ENCODE results near the gene TNKS1BP1.
"Not testable (repeated sequence)": the region's sequence is repeated elsewhere in the genome, so short reads cannot be mapped to it uniquely, and the experiment has no call there.

The TNKS1BP1 gene

DNA sequence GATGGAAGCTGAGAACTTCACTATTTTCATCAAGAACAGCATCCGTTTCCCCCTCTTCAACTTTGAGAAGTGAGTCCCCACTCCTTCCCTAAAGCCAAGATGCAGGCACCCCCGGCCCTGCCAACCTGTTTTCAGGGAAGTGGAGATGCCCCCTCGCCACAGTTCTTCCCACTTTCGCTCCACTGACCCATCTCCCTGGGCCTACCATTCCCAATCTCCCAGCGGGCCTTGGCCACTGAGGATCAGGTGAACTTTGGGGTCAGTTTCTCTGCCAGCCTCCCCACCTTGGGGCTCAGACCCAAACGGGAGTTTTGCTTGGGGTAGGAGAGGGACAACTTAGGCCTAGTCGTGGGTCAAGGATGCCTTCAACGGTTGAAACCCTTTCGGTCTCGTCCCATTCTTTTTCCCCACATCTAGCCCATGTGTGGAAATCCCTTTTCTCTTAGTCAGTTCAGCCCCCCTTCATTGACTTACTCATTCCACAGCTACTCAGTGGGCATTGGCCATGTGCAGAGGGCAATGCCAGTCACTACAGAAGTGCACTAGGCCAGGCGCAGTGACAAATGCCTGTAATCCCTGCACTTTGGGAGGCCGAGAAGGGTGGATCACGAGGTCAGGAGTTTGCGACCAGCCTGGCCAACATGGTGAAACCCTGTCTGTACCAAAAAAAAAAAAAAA lies 24.0 kb upstream of the TNKS1BP1 start:
- Histone ChIP-seq H2AFZ (ENCODE audit: low read depth, low read length) (no peak overlapping the region), H3K36me3 (ENCODE audit: insufficient read depth, low read length) (no peaks in the 10 kb centered on the region), H3K4me1 (ENCODE audit: insufficient read depth, low read length) (peaks cover 14% of the 10 kb centered on the region), H3K9me3 (ENCODE audit: low read length) (no peaks in the 10 kb centered on the region), H3K27me3 (ENCODE audit: insufficient read depth, low read length) (no peaks in the 10 kb centered on the region), H3K4me3 (ENCODE audit: low read length) (no peak overlapping the region)

DNA sequence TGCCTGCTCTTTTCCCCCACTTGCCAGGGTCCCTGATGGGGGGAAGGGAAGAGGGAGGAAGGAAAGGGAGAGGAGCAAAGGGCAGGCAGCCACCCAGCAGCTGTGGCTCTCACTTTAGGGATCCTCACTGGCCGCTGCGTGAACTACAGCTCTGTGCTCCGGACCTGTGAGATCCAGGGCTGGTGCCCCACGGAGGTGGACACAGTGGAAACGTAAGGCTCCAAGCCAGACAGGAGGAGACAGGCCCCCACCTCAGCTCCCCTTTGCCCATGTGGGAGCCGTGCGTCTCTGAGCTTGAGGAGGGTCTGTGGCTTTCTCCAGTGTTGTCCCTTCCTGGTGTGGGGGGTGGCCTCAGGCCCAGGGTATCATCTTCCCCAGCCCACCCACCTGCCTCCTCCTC lies 23.3 kb upstream of the TNKS1BP1 start:
- Histone ChIP-seq H3K4me1 (ENCODE audit: insufficient read depth, low read length) (peaks cover 13% of the 10 kb centered on the region), H3K27me3 (ENCODE audit: insufficient read depth, low read length) (no peaks in the 10 kb centered on the region), H2AFZ (ENCODE audit: low read depth, low read length) (no peak overlapping the region), H3K36me3 (ENCODE audit: insufficient read depth, low read length) (no peaks in the 10 kb centered on the region), H3K4me3 (ENCODE audit: low read length) (no peak overlapping the region), H3K9me3 (ENCODE audit: low read length) (no peaks in the 10 kb centered on the region)

DNA sequence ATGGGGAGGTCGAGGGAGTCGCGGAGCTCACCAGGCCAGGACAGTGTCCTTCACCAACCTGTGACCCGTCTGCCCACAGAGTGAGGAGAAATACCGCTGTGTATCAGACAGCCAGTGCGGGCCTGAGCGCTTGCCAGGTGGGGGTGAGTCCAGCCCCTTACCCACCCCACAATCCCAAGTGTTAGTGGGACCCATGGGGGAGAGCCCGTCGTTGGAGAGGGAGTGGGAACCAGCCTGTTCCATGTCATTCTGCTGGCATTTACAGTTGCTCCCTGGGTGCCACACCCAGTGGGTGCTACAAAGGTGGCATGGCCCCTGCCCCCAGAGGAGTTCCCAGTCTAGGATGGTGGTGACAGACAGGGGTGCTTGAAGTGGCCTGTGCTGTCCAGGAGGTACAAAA lies 22.6 kb upstream of the TNKS1BP1 start:
- Histone ChIP-seq H3K27me3 (ENCODE audit: insufficient read depth, low read length) (no peaks in the 10 kb centered on the region), H3K9me3 (ENCODE audit: low read length) (no peaks in the 10 kb centered on the region), H3K4me1 (ENCODE audit: insufficient read depth, low read length) (peaks cover 10% of the 10 kb centered on the region), H3K36me3 (ENCODE audit: insufficient read depth, low read length) (no peaks in the 10 kb centered on the region), H2AFZ (ENCODE audit: low read depth, low read length) (no peak overlapping the region), H3K4me3 (ENCODE audit: low read length) (no peak overlapping the region)

DNA sequence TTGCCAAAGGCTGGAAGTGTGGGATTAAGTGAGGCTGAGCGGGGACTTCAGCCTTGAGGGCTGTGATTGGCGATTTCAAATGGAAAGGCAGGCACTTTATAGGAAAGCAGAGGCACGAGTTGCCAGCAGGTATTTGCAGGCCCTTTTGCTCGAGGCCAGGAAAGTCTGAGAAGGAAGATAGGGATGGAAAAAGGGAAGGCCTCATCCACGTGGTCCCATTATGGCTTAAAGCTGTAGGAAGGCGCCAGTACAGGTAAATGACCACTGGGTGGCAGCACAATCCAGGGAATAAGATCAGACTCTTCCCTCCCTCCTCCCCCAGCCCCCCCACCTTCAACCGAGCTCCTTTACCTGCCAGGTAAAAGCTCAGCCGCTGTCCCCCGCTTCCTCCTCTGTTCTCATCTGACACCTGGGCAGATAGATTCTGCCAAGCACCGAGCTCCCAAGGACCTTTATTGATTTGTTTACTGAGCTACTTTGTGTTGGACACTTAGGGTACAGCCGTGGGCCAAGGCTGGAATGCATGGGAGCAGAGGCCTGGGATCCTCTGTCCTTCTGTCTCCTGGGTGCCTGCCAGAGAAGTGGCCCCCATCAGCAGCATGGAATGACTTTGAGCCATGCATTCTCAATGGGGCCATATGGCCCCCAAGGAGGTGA lies 20.9 kb upstream of the TNKS1BP1 start:
- H3K9me3 ChIP-seq (ENCODE audit: low read length), result no peaks in the 10 kb centered on the region
- H3K27me3 ChIP-seq (ENCODE audit: insufficient read depth, low read length), result no peaks in the 10 kb centered on the region
- H3K36me3 ChIP-seq (ENCODE audit: insufficient read depth, low read length), result no peaks in the 10 kb centered on the region
- no peak overlapping the region for H3K4me3 ChIP-seq (ENCODE audit: low read length)
- H3K4me1 ChIP-seq (ENCODE audit: insufficient read depth, low read length), result peaks cover 11% of the 10 kb centered on the region
- H2AFZ ChIP-seq (ENCODE audit: low read depth, low read length), result peak overlapping the region; percentile 68

DNA sequence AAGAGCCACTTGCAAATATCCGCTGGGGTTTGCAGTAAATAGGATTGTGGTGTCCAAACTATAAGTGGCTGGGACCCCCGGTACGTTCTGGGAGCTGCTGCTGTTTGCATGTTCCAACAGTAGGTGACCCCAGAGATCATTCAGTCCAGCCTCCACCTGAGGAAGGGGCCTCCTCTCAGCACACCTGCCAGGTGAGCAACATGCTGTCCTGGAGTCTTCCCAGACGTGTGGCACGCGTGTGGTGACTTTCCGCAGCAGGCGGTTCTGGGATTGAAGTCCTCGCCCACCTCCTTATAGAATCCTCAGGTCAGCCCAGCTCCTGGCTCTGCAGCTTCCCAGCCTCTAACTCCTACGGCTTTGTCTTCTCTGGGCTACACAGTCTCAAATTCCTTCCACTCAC lies 20.1 kb upstream of the TNKS1BP1 start:
- H3K4me3 ChIP-seq (ENCODE audit: low read length), result no peak overlapping the region
- no peaks in the 10 kb centered on the region for H3K36me3 ChIP-seq (ENCODE audit: insufficient read depth, low read length)
- no peaks in the 10 kb centered on the region for H3K9me3 ChIP-seq (ENCODE audit: low read length)
- H2AFZ ChIP-seq (ENCODE audit: low read depth, low read length), result peak overlapping the region; percentile 68
- H3K4me1 ChIP-seq (ENCODE audit: insufficient read depth, low read length), result peaks cover 19% of the 10 kb centered on the region
- H3K27me3 ChIP-seq (ENCODE audit: insufficient read depth, low read length), result no peaks in the 10 kb centered on the region

DNA sequence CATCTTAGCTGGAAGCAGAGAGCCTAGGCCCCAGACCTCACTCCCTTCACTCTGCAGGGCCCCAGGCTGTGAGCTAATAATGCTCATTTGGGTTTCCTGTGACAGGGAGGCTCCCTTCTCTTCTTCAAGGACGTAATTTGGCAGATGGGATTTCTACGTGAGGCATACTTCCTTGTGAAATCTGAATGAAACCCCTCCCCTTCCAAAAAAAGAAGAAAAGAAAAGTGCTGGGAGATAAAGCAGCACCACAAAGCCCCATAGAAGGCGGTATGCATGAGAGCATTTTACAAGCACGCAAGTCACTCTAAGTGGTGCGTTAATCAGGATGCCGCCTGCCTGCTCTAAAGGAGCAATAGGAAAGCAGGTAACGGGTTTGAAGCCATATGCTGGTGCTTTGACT lies 19.1 kb upstream of the TNKS1BP1 start:
- no peaks in the 10 kb centered on the region for H3K27me3 ChIP-seq (ENCODE audit: insufficient read depth, low read length)
- H2AFZ ChIP-seq (ENCODE audit: low read depth, low read length), result no peak overlapping the region
- H3K36me3 ChIP-seq (ENCODE audit: insufficient read depth, low read length), result no peaks in the 10 kb centered on the region
- no peak overlapping the region for H3K4me3 ChIP-seq (ENCODE audit: low read length)
- no peaks in the 10 kb centered on the region for H3K9me3 ChIP-seq (ENCODE audit: low read length)
- peaks cover 27% of the 10 kb centered on the region for H3K4me1 ChIP-seq (ENCODE audit: insufficient read depth, low read length)

DNA sequence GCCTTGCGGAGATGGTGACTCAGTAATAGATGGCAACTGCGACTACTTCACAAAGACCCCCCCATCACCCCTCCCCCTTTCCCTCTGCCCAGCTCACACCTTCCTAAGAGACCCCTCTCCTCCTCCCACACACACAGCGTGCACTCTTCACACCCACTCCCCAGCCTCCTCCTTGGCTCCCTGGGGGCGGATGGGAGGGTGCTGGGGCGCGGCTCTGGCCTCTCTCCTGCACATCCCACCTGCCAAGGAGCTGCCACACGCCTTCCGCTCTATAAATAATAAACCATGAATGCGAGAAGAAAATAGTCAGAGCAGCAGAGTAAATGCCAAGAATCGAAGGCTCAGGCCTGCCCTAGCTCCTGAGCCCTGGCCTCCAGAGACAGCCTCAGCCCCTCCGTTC lies 17.9 kb upstream of the TNKS1BP1 start:
- Histone ChIP-seq H3K27me3 (ENCODE audit: insufficient read depth, low read length) (no peaks in the 10 kb centered on the region), H3K4me1 (ENCODE audit: insufficient read depth, low read length) (peaks cover 38% of the 10 kb centered on the region), H2AFZ (ENCODE audit: low read depth, low read length) (no peak overlapping the region)

DNA sequence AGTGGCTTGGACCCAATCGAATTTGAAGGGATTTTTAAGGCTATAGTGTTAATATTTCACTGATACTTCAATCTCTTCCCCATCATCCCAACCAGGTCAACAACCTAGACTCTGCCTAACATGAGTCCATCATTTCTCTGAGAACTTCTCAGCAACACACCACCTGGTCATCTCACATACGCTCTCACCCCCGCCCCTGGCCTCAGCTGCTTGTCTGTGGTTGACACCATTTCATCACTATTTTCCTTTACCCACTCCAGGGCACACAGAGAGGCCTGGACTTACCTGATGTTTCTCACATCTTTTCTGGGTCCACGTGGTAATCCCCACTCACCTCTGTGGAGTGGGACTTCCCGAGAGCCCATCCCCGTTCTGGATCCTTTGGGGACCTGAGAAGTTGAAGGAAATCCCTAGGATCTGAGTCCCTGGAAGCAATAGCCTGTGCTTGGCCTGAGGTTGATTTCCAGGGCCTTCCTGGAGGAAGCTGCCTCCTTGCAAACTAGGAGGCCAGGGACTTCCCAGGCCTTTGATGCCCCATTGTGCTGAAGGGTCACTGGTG lies 16.6 kb upstream of the TNKS1BP1 start:
- no peak overlapping the region for H2AFZ ChIP-seq (ENCODE audit: low read depth, low read length)
- H3K27me3 ChIP-seq (ENCODE audit: insufficient read depth, low read length), result no peaks in the 10 kb centered on the region
- H3K9me3 ChIP-seq (ENCODE audit: low read length), result no peaks in the 10 kb centered on the region
- no peaks in the 10 kb centered on the region for H3K36me3 ChIP-seq (ENCODE audit: insufficient read depth, low read length)
- H3K4me3 ChIP-seq (ENCODE audit: low read length), result no peak overlapping the region
- H3K4me1 ChIP-seq (ENCODE audit: insufficient read depth, low read length), result peaks cover 39% of the 10 kb centered on the region

More for the DNA sequence above, 17.9 kb upstream of the TNKS1BP1 start:
- H3K36me3 ChIP-seq (ENCODE audit: insufficient read depth, low read length), result no peaks in the 10 kb centered on the region
- H3K9me3 ChIP-seq (ENCODE audit: low read length), result no peaks in the 10 kb centered on the region
- H3K4me3 ChIP-seq (ENCODE audit: low read length), result no peak overlapping the region

DNA sequence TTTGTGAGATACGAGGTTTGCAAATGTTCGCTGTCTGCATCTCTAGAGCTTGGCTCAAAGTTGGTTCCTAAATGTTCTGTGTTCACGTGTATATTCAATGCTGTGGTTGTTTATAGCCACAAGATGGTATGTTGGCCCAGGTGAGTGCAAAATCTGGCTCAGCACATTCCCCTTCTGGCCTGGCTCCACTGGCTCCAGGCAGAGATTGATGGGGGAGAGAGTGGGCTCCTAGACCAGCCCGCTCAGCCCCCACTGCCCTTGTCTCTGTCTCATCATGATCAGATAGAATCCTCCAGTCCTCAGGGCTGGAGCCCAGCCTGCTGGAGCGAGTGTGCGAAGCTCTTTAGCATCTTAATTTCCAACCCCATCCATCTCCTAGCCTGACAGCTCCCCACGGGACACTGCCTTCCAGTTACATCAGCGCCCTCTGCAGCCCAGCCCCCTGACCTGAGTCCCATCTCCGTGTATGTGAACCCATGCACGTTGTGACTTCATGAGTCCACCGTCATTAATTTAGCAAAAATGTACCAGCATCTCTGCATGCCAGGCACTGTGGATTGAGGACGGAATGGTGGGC lies 15.4 kb upstream of the TNKS1BP1 start:
- Histone ChIP-seq H2AFZ (ENCODE audit: low read depth, low read length) (no peak overlapping the region), H3K9me3 (ENCODE audit: low read length) (no peaks in the 10 kb centered on the region), H3K4me1 (ENCODE audit: insufficient read depth, low read length) (peaks cover 45% of the 10 kb centered on the region), H3K27me3 (ENCODE audit: insufficient read depth, low read length) (no peaks in the 10 kb centered on the region), H3K36me3 (ENCODE audit: insufficient read depth, low read length) (no peaks in the 10 kb centered on the region), H3K4me3 (ENCODE audit: low read length) (no peak overlapping the region)

DNA sequence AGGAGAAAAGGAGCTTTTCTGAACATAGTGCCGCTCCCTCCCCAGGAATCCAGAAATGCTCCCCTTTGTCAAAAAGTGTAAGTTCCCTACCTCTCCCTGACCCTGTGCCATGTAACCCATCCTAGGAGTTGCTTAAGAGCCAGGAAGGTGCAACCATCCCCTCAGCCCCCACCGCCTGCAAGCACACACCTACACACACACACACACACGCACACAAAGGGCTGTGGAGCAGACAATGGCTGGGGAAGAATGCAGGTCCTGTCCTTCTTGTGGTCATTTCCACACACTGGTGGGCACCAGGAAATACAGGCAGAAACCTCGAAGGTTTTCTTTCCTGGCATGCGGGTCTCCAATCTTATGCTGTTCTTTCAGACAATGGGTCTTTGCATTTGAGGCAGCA lies 14.6 kb upstream of the TNKS1BP1 start:
- Histone ChIP-seq H3K27me3 (ENCODE audit: insufficient read depth, low read length) (no peaks in the 10 kb centered on the region), H3K9me3 (ENCODE audit: low read length) (no peaks in the 10 kb centered on the region), H3K4me1 (ENCODE audit: insufficient read depth, low read length) (peaks cover 53% of the 10 kb centered on the region), H3K36me3 (ENCODE audit: insufficient read depth, low read length) (peaks cover 5% of the 10 kb centered on the region), H2AFZ (ENCODE audit: low read depth, low read length) (no peak overlapping the region), H3K4me3 (ENCODE audit: low read length) (no peak overlapping the region)

DNA sequence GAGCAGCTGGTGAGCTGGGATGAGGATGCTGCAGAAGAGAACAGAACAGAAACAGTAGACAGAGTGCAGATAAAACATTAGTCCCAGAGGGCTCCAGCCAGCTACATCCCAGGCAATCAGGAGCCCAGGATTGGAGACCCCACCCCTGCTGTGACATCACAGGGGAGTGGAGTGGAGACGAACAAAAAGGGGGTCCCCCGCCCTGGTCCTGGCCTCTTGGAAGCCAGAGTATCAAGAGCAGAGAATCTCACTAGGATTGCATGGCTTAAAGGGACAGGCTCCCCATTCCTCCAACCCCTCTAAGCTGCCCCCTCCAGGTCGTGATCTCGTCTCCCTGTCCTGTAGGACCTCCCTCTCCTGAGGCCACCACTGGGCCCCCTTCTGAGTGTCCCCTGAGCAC lies 13.4 kb upstream of the TNKS1BP1 start, which contains the start of gene P2RX3:
Gene P2RX3 (plus strand): TSS at position 211 of the 400 bp plus-strand sequence. CDS start 199 bp downstream, outside the sequence.
- Histone ChIP-seq H3K27me3 (ENCODE audit: insufficient read depth, low read length) (no peaks in the 10 kb centered on the region), H3K4me1 (ENCODE audit: insufficient read depth, low read length) (peaks cover 53% of the 10 kb centered on the region), H3K4me3 (ENCODE audit: low read length) (no peak within 1 kb of the TSS), H3K36me3 (ENCODE audit: insufficient read depth, low read length) (peaks cover 17% of the 10 kb centered on the region), H2AFZ (ENCODE audit: low read depth, low read length) (no peak within 1 kb of the TSS), H3K9me3 (ENCODE audit: low read length) (no peaks in the 10 kb centered on the region)

DNA sequence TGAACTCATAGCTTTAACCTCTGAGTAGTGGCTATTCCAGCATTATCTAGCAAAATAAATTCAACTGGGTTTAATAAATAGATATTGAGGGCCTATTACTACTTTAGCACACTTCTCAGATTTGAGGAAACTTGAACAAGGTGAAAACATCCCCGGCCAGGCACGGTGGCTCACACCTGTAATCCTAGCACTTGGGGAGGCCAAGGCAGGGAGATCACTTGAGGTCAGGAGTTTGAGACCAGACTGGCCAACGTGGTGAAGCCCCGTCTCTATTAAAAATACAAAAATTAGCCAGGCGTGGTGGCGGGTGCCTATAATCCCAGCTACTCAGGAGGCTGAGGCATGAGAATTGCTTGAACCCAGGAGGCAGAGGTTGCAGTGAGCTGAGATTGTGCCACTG lies 12.1 kb upstream of the TNKS1BP1 start:
- H2AFZ ChIP-seq (ENCODE audit: low read depth, low read length); H3K27me3 ChIP-seq (ENCODE audit: insufficient read depth, low read length); H3K4me3 ChIP-seq (ENCODE audit: low read length); H3K9me3 ChIP-seq (ENCODE audit: low read length): not testable (repeated sequence)
- H3K36me3 ChIP-seq (ENCODE audit: insufficient read depth, low read length), result peaks cover 30% of the 10 kb centered on the region
- H3K4me1 ChIP-seq (ENCODE audit: insufficient read depth, low read length), result peaks cover 49% of the 10 kb centered on the region

DNA sequence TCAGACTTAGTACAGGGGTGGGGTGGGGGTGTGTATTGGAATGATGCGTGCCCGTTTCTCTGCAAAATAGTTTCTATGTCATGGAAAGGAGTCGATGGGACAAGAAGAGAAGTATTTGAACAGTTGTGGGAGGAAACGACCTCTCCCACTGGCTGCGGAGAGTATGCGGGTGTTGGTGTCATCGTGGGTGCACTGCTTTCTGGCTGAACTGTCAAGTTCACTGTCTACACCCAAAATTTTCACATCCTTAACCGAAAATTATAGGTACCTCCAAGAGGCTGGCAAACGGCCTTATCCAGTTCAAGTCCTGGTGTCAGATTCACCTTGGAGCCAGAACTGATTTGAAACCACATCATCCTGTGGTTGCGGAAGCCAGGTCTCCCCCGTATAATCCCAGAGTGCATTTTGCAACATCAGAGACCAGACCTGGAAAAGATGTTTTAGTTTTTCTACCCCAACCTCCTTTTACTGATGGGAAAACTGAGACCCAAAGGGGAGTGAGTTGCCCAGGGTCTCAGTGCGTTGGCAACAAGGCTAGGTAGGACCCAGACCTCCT lies 11.4 kb upstream of the TNKS1BP1 start:
- Histone ChIP-seq H3K36me3 (ENCODE audit: insufficient read depth, low read length) (peaks cover 36% of the 10 kb centered on the region), H3K4me1 (ENCODE audit: insufficient read depth, low read length) (peaks cover 49% of the 10 kb centered on the region), H3K27me3 (ENCODE audit: insufficient read depth, low read length) (no peaks in the 10 kb centered on the region), H3K4me3 (ENCODE audit: low read length) (peak overlapping the region; percentile 93), H2AFZ (ENCODE audit: low read depth, low read length) (peak overlapping the region; percentile 60), H3K9me3 (ENCODE audit: low read length) (no peaks in the 10 kb centered on the region)

All from neuron (in vitro differentiated cells).